WTC11 (cell line): ENCODE measurements around the gene DCUN1D3. TPM values are rescaled to one million over a fixed set of nuclear protein-coding genes. Genes with fewer than 3 reads are reported as not detected.

Source experiments
- ATAC-seq: fragments of 200-7000 bp; cut with Tn5 transposase; 2 replicates; pipeline ENCODE4 v1.10.0; 2021; ENCODE audit warnings: mild to moderate bottlenecking, moderate library complexity
- CTCF ChIA-PET: fragments of 300-600 bp; sonication (Branson Sonifier 250); formaldehyde crosslinking; loops from one replicate; lab custom pipeline; 2021; ENCODE audit warnings: antibody characterized with exemption; lab: Charles Lee
- POLR2A ChIA-PET: fragments of 350-600 bp; sonication (Branson Sonifier 250); formaldehyde crosslinking; loops from one replicate; lab custom pipeline; 2021; ENCODE audit warnings: antibody characterized with exemption; lab: Charles Lee
- DNase-seq: peaks from one replicate; pipeline ENCODE4 v3.0.0; 2021; ENCODE audit warnings: low spot score
- H3K27ac Mint-ChIP-seq: 2 replicates; pipeline ENCODE4 v1.8.0; 2021; ENCODE audit warnings: mixed read lengths
- H3K27me3 Mint-ChIP-seq: 2 replicates; pipeline ENCODE4 v1.8.0; 2021; ENCODE audit warnings: low read depth, mild to moderate bottlenecking, moderate library complexity, mixed read lengths
- H3K36me3 Mint-ChIP-seq: 2 replicates; pipeline ENCODE4 v1.8.0; 2021; ENCODE audit warnings: mixed read lengths
- H3K4me1 Mint-ChIP-seq: 2 replicates; pipeline ENCODE4 v1.8.0; 2022; ENCODE audit warnings: mixed read lengths
- H3K4me3 Mint-ChIP-seq: 2 replicates; pipeline ENCODE4 v1.8.0; 2021; ENCODE audit warnings: mild to moderate bottlenecking, moderate library complexity, mixed read lengths
- H3K9me3 Mint-ChIP-seq: 2 replicates; pipeline ENCODE4 v1.8.0; 2021; ENCODE audit warnings: mixed read lengths
- ARID4B ChIP-seq: sonication (generic); formaldehyde crosslinking; IDR thresholded peaks from 2 replicates; pipeline ENCODE4 v1.8.0; 2023; ENCODE audit warnings: missing genetic modification reagents, mild to moderate bottlenecking, borderline replicate concordance
- GTF2I ChIP-seq: fragments of 250-450 bp; sonication (Bioruptor Pico); conservative IDR thresholded peaks from 2 replicates; pipeline ENCODE4 v1.4.0; 2021; ENCODE audit warnings: mild to moderate bottlenecking
- MXD4 ChIP-seq: fragments of 250-450 bp; sonication (Bioruptor Pico); IDR thresholded peaks from 2 replicates; pipeline ENCODE4 v1.8.0; 2021; ENCODE audit warnings: mild to moderate bottlenecking, moderate library complexity, borderline replicate concordance
- ZNF263 ChIP-seq: sonication (generic); formaldehyde crosslinking; IDR thresholded peaks from 2 replicates; pipeline ENCODE4 v1.8.1; 2022; ENCODE audit warnings: low read depth, mild to moderate bottlenecking, moderate library complexity, missing genetic modification reagents
- ZNF281 ChIP-seq: sonication (generic); formaldehyde crosslinking; IDR thresholded peaks from 2 replicates; pipeline ENCODE4 v1.8.0; 2023; ENCODE audit warnings: mild to moderate bottlenecking, missing genetic modification reagents
- ZNF317 ChIP-seq: sonication (generic); formaldehyde crosslinking; IDR thresholded peaks from 2 replicates; pipeline ENCODE4 v1.8.1; 2023; ENCODE audit warnings: low read depth, mild to moderate bottlenecking, moderate library complexity, missing genetic modification reagents, borderline replicate concordance
- total RNA-seq: library from RNA; stranded (reverse); gene quantifications from 3 replicates; pipeline ENCODE4 v1.2.3, GENCODE V29; 2021
- TF ChIP-seq, protein P1 (sequence below): sonication (generic); formaldehyde crosslinking; IDR thresholded peaks from 2 replicates; pipeline ENCODE4 v1.8.1; 2023; ENCODE audit warnings: mild to moderate bottlenecking, missing genetic modification reagents, borderline replicate concordance
- TF ChIP-seq, protein P2 (sequence below): fragments of 250-450 bp; sonication (Bioruptor Pico); IDR thresholded peaks from 2 replicates; pipeline ENCODE4 v1.9.0; 2021; ENCODE audit warnings: mild to moderate bottlenecking

The DCUN1D3 gene
- total RNA-seq, 1 experiment from 2014 or later: 14.7 TPM

GRCh38 chr16:20940871-20941635 is 40.9 kb upstream of the DCUN1D3 start (continued):
- TF ChIP-seq ZNF281 (CRISPR knock-in tag) (no peak), ZNF317 (CRISPR knock-in tag) (no peak), GTF2I (CRISPR knock-in tag) (no peak), ZNF263 (no peak)
- TF ChIP-seq, protein P1, sequence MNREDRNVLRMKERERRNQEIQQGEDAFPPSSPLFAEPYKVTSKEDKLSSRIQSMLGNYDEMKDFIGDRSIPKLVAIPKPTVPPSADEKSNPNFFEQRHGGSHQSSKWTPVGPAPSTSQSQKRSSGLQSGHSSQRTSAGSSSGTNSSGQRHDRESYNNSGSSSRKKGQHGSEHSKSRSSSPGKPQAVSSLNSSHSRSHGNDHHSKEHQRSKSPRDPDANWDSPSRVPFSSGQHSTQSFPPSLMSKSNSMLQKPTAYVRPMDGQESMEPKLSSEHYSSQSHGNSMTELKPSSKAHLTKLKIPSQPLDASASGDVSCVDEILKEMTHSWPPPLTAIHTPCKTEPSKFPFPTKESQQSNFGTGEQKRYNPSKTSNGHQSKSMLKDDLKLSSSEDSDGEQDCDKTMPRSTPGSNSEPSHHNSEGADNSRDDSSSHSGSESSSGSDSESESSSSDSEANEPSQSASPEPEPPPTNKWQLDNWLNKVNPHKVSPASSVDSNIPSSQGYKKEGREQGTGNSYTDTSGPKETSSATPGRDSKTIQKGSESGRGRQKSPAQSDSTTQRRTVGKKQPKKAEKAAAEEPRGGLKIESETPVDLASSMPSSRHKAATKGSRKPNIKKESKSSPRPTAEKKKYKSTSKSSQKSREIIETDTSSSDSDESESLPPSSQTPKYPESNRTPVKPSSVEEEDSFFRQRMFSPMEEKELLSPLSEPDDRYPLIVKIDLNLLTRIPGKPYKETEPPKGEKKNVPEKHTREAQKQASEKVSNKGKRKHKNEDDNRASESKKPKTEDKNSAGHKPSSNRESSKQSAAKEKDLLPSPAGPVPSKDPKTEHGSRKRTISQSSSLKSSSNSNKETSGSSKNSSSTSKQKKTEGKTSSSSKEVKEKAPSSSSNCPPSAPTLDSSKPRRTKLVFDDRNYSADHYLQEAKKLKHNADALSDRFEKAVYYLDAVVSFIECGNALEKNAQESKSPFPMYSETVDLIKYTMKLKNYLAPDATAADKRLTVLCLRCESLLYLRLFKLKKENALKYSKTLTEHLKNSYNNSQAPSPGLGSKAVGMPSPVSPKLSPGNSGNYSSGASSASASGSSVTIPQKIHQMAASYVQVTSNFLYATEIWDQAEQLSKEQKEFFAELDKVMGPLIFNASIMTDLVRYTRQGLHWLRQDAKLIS (CRISPR knock-in tag): no peak
- TF ChIP-seq, protein P2, sequence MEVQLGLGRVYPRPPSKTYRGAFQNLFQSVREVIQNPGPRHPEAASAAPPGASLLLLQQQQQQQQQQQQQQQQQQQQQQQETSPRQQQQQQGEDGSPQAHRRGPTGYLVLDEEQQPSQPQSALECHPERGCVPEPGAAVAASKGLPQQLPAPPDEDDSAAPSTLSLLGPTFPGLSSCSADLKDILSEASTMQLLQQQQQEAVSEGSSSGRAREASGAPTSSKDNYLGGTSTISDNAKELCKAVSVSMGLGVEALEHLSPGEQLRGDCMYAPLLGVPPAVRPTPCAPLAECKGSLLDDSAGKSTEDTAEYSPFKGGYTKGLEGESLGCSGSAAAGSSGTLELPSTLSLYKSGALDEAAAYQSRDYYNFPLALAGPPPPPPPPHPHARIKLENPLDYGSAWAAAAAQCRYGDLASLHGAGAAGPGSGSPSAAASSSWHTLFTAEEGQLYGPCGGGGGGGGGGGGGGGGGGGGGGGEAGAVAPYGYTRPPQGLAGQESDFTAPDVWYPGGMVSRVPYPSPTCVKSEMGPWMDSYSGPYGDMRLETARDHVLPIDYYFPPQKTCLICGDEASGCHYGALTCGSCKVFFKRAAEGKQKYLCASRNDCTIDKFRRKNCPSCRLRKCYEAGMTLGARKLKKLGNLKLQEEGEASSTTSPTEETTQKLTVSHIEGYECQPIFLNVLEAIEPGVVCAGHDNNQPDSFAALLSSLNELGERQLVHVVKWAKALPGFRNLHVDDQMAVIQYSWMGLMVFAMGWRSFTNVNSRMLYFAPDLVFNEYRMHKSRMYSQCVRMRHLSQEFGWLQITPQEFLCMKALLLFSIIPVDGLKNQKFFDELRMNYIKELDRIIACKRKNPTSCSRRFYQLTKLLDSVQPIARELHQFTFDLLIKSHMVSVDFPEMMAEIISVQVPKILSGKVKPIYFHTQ: no peak
- TF ChIP-seq, all 79 proteins: peak for 0

GRCh38 chr16:20939611-20940010 is 39.5 kb upstream of the DCUN1D3 start:
- Mint-ChIP-seq H3K4me3 (no peak overlapping the region), H3K27me3 (no peaks in the 10 kb centered on the region), H3K4me1 (peaks cover 6% of the 10 kb centered on the region; the same call in 1 of the 2 replicates), H3K27ac (no peak overlapping the region), H3K9me3 (no peaks in the 10 kb centered on the region), H3K36me3 (no peaks in the 10 kb centered on the region)
- DNase-seq (no peak), ATAC-seq (no peak)
- POLR2A ChIA-PET: no interaction called here
- CTCF ChIA-PET: interaction anchor here (2.1 kb wide), 1 partner anchor 62 kb away, joined by 5 read pairs; no protein-coding TSS in a partner anchor
- TF ChIP-seq ARID4B (CRISPR knock-in tag): no peak
- no peak for TF ChIP-seq MXD4 (CRISPR knock-in tag)
